Ishikawa (cell line): ENCODE measurements around the gene YPEL2.

Source experiments
- NFIC ChIP-seq: IDR thresholded peaks from 2 replicates; pipeline ENCODE4 v1.6.1; 2012
- RAD21 ChIP-seq: IDR thresholded peaks from 2 replicates; pipeline ENCODE4 v1.6.1; 2012; ENCODE audit warnings: low read depth
- TAF1 ChIP-seq: IDR thresholded peaks from 2 replicates; pipeline ENCODE4 v1.6.1; 2012; ENCODE audit warnings: low read depth, mild to moderate bottlenecking
- TEAD4 ChIP-seq: IDR thresholded peaks from 2 replicates; pipeline ENCODE4 v1.6.1; 2012
- TF ChIP-seq, protein P1 (sequence below): IDR thresholded peaks from 2 replicates; pipeline ENCODE4 v1.6.1; 2012
- TF ChIP-seq, protein P2 (sequence below): IDR thresholded peaks from 2 replicates; pipeline ENCODE4 v1.6.1; 2012

DNA sequence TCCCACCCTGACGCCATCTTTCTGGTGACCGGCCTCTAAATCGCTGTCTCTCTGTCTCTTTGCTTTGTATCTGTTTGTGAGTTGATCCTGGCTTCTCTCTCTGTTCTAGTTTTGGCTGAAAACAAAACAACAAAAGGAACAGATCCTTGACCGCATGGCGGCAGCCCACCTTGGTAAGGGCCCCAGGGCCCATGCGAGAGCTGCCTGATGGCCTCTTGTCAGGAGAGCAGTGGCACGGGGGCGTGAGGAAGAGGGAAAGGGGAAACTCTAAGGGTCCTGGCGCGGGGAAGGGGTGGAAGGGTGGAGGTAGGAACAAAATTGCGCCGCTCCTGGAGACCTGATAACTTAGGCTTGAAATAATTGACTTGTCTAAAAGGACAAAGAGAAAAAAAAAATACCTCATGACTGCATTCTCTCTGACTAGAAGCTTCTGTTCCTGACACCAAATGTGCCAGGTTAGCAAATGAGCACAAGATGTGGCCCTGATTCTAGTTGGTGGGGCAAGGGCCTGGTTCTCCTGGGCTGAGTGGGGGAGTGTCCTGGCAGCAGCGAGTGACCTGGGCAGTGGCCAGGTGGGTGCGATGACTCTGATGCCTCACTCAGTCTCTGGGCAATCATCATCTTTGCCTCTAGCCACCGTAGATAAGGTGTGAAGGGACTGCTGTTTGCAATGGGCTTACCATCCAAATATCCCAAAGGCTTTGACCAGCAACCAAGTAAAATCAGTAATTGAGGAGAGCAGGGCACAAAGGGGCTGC lies 66.0 kb downstream of the YPEL2 start:
- TF ChIP-seq, protein P1, sequence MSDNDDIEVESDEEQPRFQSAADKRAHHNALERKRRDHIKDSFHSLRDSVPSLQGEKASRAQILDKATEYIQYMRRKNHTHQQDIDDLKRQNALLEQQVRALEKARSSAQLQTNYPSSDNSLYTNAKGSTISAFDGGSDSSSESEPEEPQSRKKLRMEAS, result no peak
- TF ChIP-seq, protein P2, sequence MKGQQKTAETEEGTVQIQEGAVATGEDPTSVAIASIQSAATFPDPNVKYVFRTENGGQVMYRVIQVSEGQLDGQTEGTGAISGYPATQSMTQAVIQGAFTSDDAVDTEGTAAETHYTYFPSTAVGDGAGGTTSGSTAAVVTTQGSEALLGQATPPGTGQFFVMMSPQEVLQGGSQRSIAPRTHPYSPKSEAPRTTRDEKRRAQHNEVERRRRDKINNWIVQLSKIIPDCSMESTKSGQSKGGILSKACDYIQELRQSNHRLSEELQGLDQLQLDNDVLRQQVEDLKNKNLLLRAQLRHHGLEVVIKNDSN, result no peak
- TF ChIP-seq RAD21 (no peak), NFIC (no peak), TEAD4 (no peak), TAF1 (no peak)
